Fibroblast of lung (primary cell): ENCODE data around the gene RAB27B.

Experiments used
- CTCF ChIP-seq, 2 donors: IDR thresholded peaks in 1 of 2; conservative IDR thresholded peaks in 1 of 2; 1 replicate in 1 of 2; 2 replicates in 1 of 2; pipeline ENCODE4 v1.5.1; 2011 to 2012; ENCODE audit warnings: low read length in 2 of 2, control low read depth in 1 of 2, inconsistent platforms in 1 of 2, low read depth in 1 of 2, mild to moderate bottlenecking in 1 of 2
- EZH2 ChIP-seq: IDR thresholded peaks from 2 replicates; pipeline ENCODE4 v1.5.1; 2012; ENCODE audit warnings: low read length, control low read depth, mild to moderate bottlenecking; ENCODE audit errors: missing control alignments

GRCh38 chr18:54904581-54904980, 76.3 kb downstream of the RAB27B start:
- TF ChIP-seq EZH2, result no peak
- no peak for TF ChIP-seq CTCF (conservative IDR thresholded peaks at IDR 0.05 in 1 of 2, IDR thresholded peaks at IDR 0.05 in 1 of 2; ENCODE audit: low read depth in 1 of 2, low read length in 2 of 2)
